ENCODE measurements around the gene GRHL1. TPM values are rescaled to one million over a fixed set of nuclear protein-coding genes. Genes with fewer than 3 reads are reported as not detected.

GRHL1 gene, protein sequence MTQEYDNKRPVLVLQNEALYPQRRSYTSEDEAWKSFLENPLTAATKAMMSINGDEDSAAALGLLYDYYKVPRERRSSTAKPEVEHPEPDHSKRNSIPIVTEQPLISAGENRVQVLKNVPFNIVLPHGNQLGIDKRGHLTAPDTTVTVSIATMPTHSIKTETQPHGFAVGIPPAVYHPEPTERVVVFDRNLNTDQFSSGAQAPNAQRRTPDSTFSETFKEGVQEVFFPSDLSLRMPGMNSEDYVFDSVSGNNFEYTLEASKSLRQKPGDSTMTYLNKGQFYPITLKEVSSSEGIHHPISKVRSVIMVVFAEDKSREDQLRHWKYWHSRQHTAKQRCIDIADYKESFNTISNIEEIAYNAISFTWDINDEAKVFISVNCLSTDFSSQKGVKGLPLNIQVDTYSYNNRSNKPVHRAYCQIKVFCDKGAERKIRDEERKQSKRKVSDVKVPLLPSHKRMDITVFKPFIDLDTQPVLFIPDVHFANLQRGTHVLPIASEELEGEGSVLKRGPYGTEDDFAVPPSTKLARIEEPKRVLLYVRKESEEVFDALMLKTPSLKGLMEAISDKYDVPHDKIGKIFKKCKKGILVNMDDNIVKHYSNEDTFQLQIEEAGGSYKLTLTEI
- 1 to 10 TPM in 2 of 3 donors, under 1 TPM in 1; 0.41 to 2.0 (median 1.9) TPM for total RNA-seq
- long read RNA-seq, donor 1, partial matches to known transcripts: 0 of 2 reads
- long read RNA-seq, donor 1, other reads (novel, unspliced or antisense): 0 of 2 reads
- long read RNA-seq, donor 2: 0 reads

GRCh38 chr2:9951522-9952285, at the start of gene GRHL1:
GRHL1 (plus strand) TSS chr2:9951693; CDS start chr2:9951834, 141 bp downstream.
- H3K4me3 ChIP-seq: peak within 1 kb of the TSS; percentile 36
- H3K9me3 ChIP-seq: no peaks in the 10 kb centered on the region
- H3K4me1 ChIP-seq (ENCODE audit: low read depth): peaks cover 4% of the 10 kb centered on the region
- no peak for TF ChIP-seq CTCF (IDR thresholded peaks at IDR 0.05)
- DNase-seq: peak; percentile 93 to 97 (median 94)
- H3K36me3 ChIP-seq (ENCODE audit: low read depth): no peaks in the 10 kb centered on the region
- peak; percentile 99 for ATAC-seq
- intact Hi-C loops (cut with DNase I, micrococcal nuclease): no loop called here

GRCh38 chr2:9905413-9905812, 46.1 kb upstream of the GRHL1 start:
- H3K9me3 ChIP-seq: no peaks in the 10 kb centered on the region
- ATAC-seq: no peak
- intact Hi-C loops (cut with DNase I, micrococcal nuclease): no loop called here
- H3K36me3 ChIP-seq (ENCODE audit: low read depth): no peaks in the 10 kb centered on the region
- no peak overlapping the region for H3K4me3 ChIP-seq
- H3K4me1 ChIP-seq (ENCODE audit: low read depth): no peaks in the 10 kb centered on the region
- no peak for DNase-seq
- no peak for TF ChIP-seq CTCF (IDR thresholded peaks at IDR 0.05)

DNA sequence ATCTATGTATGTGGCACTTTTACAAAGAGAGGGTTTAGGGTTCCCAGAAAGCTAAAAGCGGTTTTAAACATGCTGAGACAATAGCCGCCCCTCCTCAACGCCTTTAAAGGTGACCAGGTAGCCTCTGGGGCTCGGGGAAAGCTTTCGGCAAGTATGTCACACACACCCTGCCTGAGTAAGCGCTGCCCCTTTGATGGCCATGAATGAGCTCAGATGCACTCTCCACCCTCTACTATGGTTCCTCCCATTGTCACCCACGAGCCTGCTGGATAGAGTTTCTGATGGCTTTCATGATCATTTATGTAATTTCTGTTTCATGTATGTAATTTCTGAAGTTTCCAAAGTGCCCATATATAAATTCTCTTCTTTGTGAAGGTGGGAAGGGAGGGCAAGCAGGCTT, 44.1 kb upstream of the GRHL1 start:
- DNase-seq (no peak), ATAC-seq (no peak)
- no peak overlapping the region for H3K4me3 ChIP-seq
- H3K4me1 ChIP-seq (ENCODE audit: low read depth): no peaks in the 10 kb centered on the region
- H3K36me3 ChIP-seq (ENCODE audit: low read depth): no peaks in the 10 kb centered on the region
- no peak for TF ChIP-seq CTCF (IDR thresholded peaks at IDR 0.05)
- H3K9me3 ChIP-seq: no peaks in the 10 kb centered on the region
- intact Hi-C loops (cut with DNase I, micrococcal nuclease): no loop called here

GRCh38 chr2:9908639-9909038, 42.9 kb upstream of the GRHL1 start:
- TF ChIP-seq CTCF (IDR thresholded peaks at IDR 0.05): no peak
- no peak overlapping the region for H3K4me3 ChIP-seq
- DNase-seq (no peak), ATAC-seq (no peak)
- no peaks in the 10 kb centered on the region for H3K36me3 ChIP-seq (ENCODE audit: low read depth)
- intact Hi-C loops (cut with DNase I, micrococcal nuclease): no loop called here
- no peaks in the 10 kb centered on the region for H3K4me1 ChIP-seq (ENCODE audit: low read depth)
- H3K9me3 ChIP-seq: no peaks in the 10 kb centered on the region

- Histone ChIP-seq H3K36me3 (ENCODE audit: low read depth) (no peaks in the 10 kb centered on the region), H3K9me3 (no peaks in the 10 kb centered on the region), H3K4me1 (ENCODE audit: low read depth) (no peaks in the 10 kb centered on the region), H3K4me3 (no peak overlapping the region)
- ATAC-seq (no peak), DNase-seq (no peak)
- no peak for TF ChIP-seq CTCF (IDR thresholded peaks at IDR 0.05)
- intact Hi-C loops (cut with DNase I, micrococcal nuclease): no loop called here
Observed at GRCh38 chr2:9909106-9909505, 42.4 kb upstream of the GRHL1 start.

Data from mucosa of descending colon (tissue), 3 donors.